SK-N-SH (cell line): ENCODE data around the gene PRKCH. TPM values are rescaled to one million over a fixed set of nuclear protein-coding genes. Genes with fewer than 3 reads are reported as not detected.

Experiments used
- CTCF ChIA-PET: fragments of 300-600, 350-600 bp; formaldehyde crosslinking; extraction: SDS; loops from one replicate; lab custom pipeline; 2021; lab: Yijun Ruan, JAX
- POLR2A ChIA-PET: fragments of 350-600 bp; sonication (Branson Sonifier 250); formaldehyde crosslinking; extraction: SDS; loops from one replicate; lab custom pipeline; 2020; ENCODE audit warnings: antibody characterized with exemption, inconsistent platforms; lab: Yijun Ruan, JAX
- DNase-seq: peaks from one replicate; pipeline ENCODE4 v3.0.0; 2012
- H2AFZ ChIP-seq: fragments of 200-600 bp; sonication (generic); 2 replicates; pipeline ENCODE4 v1.8.1; 2016; ENCODE audit warnings: antibody characterized with exemption, mild to moderate bottlenecking, low read depth
- H3F3A ChIP-seq: fragments of 200-600 bp; sonication (generic); replicated peaks from 2 replicates; pipeline ENCODE3; 2016; ENCODE audit warnings: antibody characterized with exemption, mild to moderate bottlenecking; ENCODE audit not compliant: insufficient read depth
- H3K27ac ChIP-seq, 2 experiments: fragments of 200-500 bp in 1 of 2; fragments of 200-600 bp in 1 of 2; sonication (Bioruptor generic) in 1 of 2; sonication (generic), shearing (Covaris generic) in 1 of 2; 2 replicates each; pipeline versions ENCODE4 v1.5.1 to v1.6.1; 2014 to 2016; ENCODE audit warnings: low read depth in 2 of 2, inconsistent platforms in 1 of 2, low read length in 1 of 2, mild to moderate bottlenecking in 1 of 2, mixed read lengths in 1 of 2
- H3K27me3 ChIP-seq: fragments of 200-600 bp; sonication (generic), shearing (Covaris generic); 2 replicates; pipeline ENCODE4 v1.6.1; 2016; ENCODE audit warnings: mixed run types; ENCODE audit not compliant: insufficient read depth
- H3K36me3 ChIP-seq, 2 experiments: fragments of 200-500 bp in 1 of 2; fragments of 200-600 bp in 1 of 2; sonication (Bioruptor generic) in 1 of 2; sonication (generic) in 1 of 2; replicated peaks in 1 of 2; 2 replicates each; pipeline versions ENCODE3 to v1.5.1; 2014 to 2016; ENCODE audit warnings: low read length in 1 of 2, mild to moderate bottlenecking in 1 of 2; ENCODE audit not compliant: insufficient read depth in 2 of 2, control insufficient read depth in 1 of 2
- H3K4me1 ChIP-seq, 2 experiments: fragments of 200-500 bp in 1 of 2; fragments of 200-600 bp in 1 of 2; sonication (Bioruptor generic) in 1 of 2; sonication (generic), shearing (Covaris generic) in 1 of 2; 2 replicates each; pipeline versions ENCODE4 v1.5.1 to v1.6.1; 2014 to 2016; ENCODE audit warnings: low read depth in 1 of 2, low read length in 1 of 2, mixed run types in 1 of 2; ENCODE audit not compliant: insufficient read depth in 2 of 2, control insufficient read depth in 1 of 2
- H3K4me2 ChIP-seq: fragments of 200-600 bp; sonication (generic), shearing (Covaris generic); 2 replicates; pipeline ENCODE4 v1.6.1; 2017; ENCODE audit warnings: mixed run types
- H3K4me3 ChIP-seq, 2 experiments: fragments of 200-500 bp in 1 of 2; fragments of 200-600 bp in 1 of 2; sonication (Bioruptor generic) in 1 of 2; sonication (generic), shearing (Covaris generic) in 1 of 2; 2 replicates each; pipeline versions ENCODE4 v1.5.1 to v1.8.1; 2014 to 2016; ENCODE audit warnings: low read depth in 2 of 2, inconsistent platforms in 1 of 2, low read length in 1 of 2, mild to moderate bottlenecking in 1 of 2, mixed read lengths in 1 of 2, moderate library complexity in 1 of 2
- H3K79me2 ChIP-seq: fragments of 200-600 bp; sonication (generic); 2 replicates; pipeline ENCODE4 v1.8.1; 2017; ENCODE audit warnings: mild to moderate bottlenecking; ENCODE audit not compliant: insufficient read depth
- H3K9ac ChIP-seq: fragments of 200-600 bp; sonication (generic); 2 replicates; pipeline ENCODE4 v1.6.1; 2017; ENCODE audit warnings: mixed run types
- H3K9me2 ChIP-seq: fragments of 200-600 bp; sonication (generic); 2 replicates; pipeline ENCODE4 v1.6.1; 2017; ENCODE audit warnings: mixed run types
- H3K9me3 ChIP-seq: fragments of 200-600 bp; sonication (generic); 2 replicates; pipeline ENCODE4 v1.6.1; 2017; ENCODE audit warnings: mixed run types, mild to moderate bottlenecking, moderate library complexity
- H4K20me1 ChIP-seq: fragments of 200-600 bp; sonication (generic); 2 replicates; pipeline ENCODE4 v1.6.1; 2017; ENCODE audit warnings: mild to moderate bottlenecking, mixed run types; ENCODE audit not compliant: insufficient read depth
- ELF1 ChIP-seq: IDR thresholded peaks from 2 replicates; pipeline ENCODE4 v1.4.0; 2012
- EP300 ChIP-seq, 2 experiments: IDR thresholded peaks; 2 replicates each; pipeline versions ENCODE4 v1.4.0 to v1.6.1; 2012; ENCODE audit warnings: borderline replicate concordance in 1 of 2, low read depth in 1 of 2, low read length in 1 of 2
- EZH2phosphoT487 ChIP-seq: fragments of 200-600 bp; sonication (generic); IDR thresholded peaks from 2 replicates; pipeline ENCODE4 v1.6.1; 2017; ENCODE audit warnings: low read depth, mixed run types, mild to moderate bottlenecking, antibody characterized with exemption, moderate library complexity, borderline replicate concordance
- FOXJ3 ChIP-seq: sonication (generic); formaldehyde crosslinking; IDR thresholded peaks from 2 replicates; pipeline ENCODE4 v1.5.1; 2020; ENCODE audit warnings: mild to moderate bottlenecking, missing genetic modification reagents
- GATA2 ChIP-seq: sonication (generic); formaldehyde crosslinking; IDR thresholded peaks from 2 replicates; pipeline ENCODE4 v1.5.0; 2020; ENCODE audit warnings: mild to moderate bottlenecking, missing genetic modification reagents
- IRF3 ChIP-seq: fragments of 150-350 bp; IDR thresholded peaks from 2 replicates; pipeline ENCODE4 v1.6.1; 2016; ENCODE audit warnings: mild to moderate bottlenecking, low read depth, low read length
- MXI1 ChIP-seq: IDR thresholded peaks from 2 replicates; pipeline ENCODE4 v1.6.1; 2012; ENCODE audit warnings: mild to moderate bottlenecking, low read depth, low read length, improper control_type of control experiment
- PBX3 ChIP-seq: IDR thresholded peaks from 2 replicates; pipeline ENCODE4; 2012
- RAD21 ChIP-seq: IDR thresholded peaks from 2 replicates; pipeline ENCODE4 v1.6.1; 2012; ENCODE audit warnings: mild to moderate bottlenecking, low read length
- REST ChIP-seq: IDR thresholded peaks from 2 replicates; pipeline ENCODE4 v1.6.1; 2012; ENCODE audit warnings: mild to moderate bottlenecking, low read depth, low read length, moderate library complexity
- RXRA ChIP-seq: IDR thresholded peaks from 2 replicates; pipeline ENCODE4 v1.4.0; 2012; ENCODE audit warnings: low read depth, mild to moderate bottlenecking, borderline replicate concordance
- SIN3A ChIP-seq: IDR thresholded peaks from 2 replicates; pipeline ENCODE4 v1.6.1; 2012; ENCODE audit warnings: low read depth, mild to moderate bottlenecking, low read length, moderate library complexity, borderline replicate concordance
- TCF12 ChIP-seq: IDR thresholded peaks from 2 replicates; pipeline ENCODE4 v1.4.0; 2012
- USF1 ChIP-seq: IDR thresholded peaks from 2 replicates; pipeline ENCODE4 v1.4.0; 2012; ENCODE audit warnings: low read depth, borderline replicate concordance
- ZBTB33 ChIP-seq: IDR thresholded peaks from 2 replicates; pipeline ENCODE4 v1.4.0; 2012; ENCODE audit warnings: low read depth, borderline replicate concordance
- WGBS: methylation state at CpG from one replicate; pipeline ENCODE4 v1.1.6; 2017; ENCODE audit warnings: low lambda C conversion rate; 5-methylcytosine and 5-hydroxymethylcytosine counted together
- polyA plus RNA-seq, 3 experiments: library from polyadenylated mRNA; depleted of rRNA; stranded (reverse); fragments of >200 nt; gene quantifications; 2 replicates each; pipeline ENCODE4 v1.2.3, GENCODE V29; 2012

Gene PRKCH
- polyA plus RNA-seq, 1 of the 3 experiments (the other 2 are of a cell fraction): 4.2 TPM

GRCh38 chr14:61322799-61323290, 1.5 kb downstream of the PRKCH start:
- Histone ChIP-seq H3K9me2 (no peaks in the 10 kb centered on the region), H3K79me2 (no peaks in the 10 kb centered on the region), H3K4me3 (peak overlapping the region; percentile 62 to 65), H3K4me1 (peaks cover 0 to 10% of the 10 kb centered on the region in 2 experiments; a peak in 1 of 4 replicates), H4K20me1 (no peaks in the 10 kb centered on the region), H3K4me2 (peak overlapping the region; percentile 88)
- TF ChIP-seq SIN3A (no peak), TCF12 (no peak), USF1 (no peak), RAD21 (no peak), GATA2 (no peak), FOXJ3 (no peak), EZH2phosphoT487 (no peak), EP300 (IDR thresholded peaks at IDR 0.05; ENCODE audit: borderline replicate concordance in 1 of 2, low read depth in 1 of 2, low read length in 1 of 2) (no peak), RXRA (no peak), MXI1 (no peak), ELF1 (no peak), REST (no peak), ZBTB33 (no peak), IRF3 (no peak), PBX3 (no peak)
- TF ChIP-seq, all 33 proteins: peak for 0
- peak; percentile 27 for DNase-seq
- H2AFZ ChIP-seq: peak overlapping the region; percentile 89; the same call in 1 of the 2 replicates
- H3K27me3 ChIP-seq: peaks cover 10% of the 10 kb centered on the region
- H3K9me3 ChIP-seq: 0 out of 2 replicates have a peak, but pooled peaks cover 9% of the 10 kb centered on the region
- H3K27ac ChIP-seq: no peak overlapping the region
- WGBS: 16% methylated on average over 13 of the region's 13 CpGs
- no peaks in the 10 kb centered on the region for H3K36me3 ChIP-seq
- CTCF ChIA-PET: interaction anchor here (0.6 to 1.4 kb wide), 3 partner anchors 9 to 115 kb away, joined by 3 to 5 read pairs (median 3); no protein-coding TSS in a partner anchor
- POLR2A ChIA-PET: no interaction called here
- H3K9ac ChIP-seq: no peak overlapping the region
- H3F3A ChIP-seq: no peaks in the 10 kb centered on the region
